ENCODE results near the gene SH3TC2.

The SH3TC2 gene

GRCh38 chr5:148991566-148991965, 71.3 kb downstream of the SH3TC2 start:
- Mint-ChIP-seq H3K9me3 (no peaks in the 10 kb centered on the region), H3K36me3 (no peaks in the 10 kb centered on the region), H3K4me3 (no peak overlapping the region), H3K4me1 (no peaks in the 10 kb centered on the region), H3K27ac (no peak overlapping the region), H3K27me3 (peaks cover 13 to 23% of the 10 kb centered on the region in 2 donors)
- ATAC-seq (replicated peaks): no peak
- no peak for DNase-seq

- no peaks in the 10 kb centered on the region for H3K4me1 Mint-ChIP-seq
- H3K9me3 Mint-ChIP-seq: no peaks in the 10 kb centered on the region
- H3K27ac Mint-ChIP-seq: no peak overlapping the region
- H3K27me3 Mint-ChIP-seq: peaks cover 13 to 19% of the 10 kb centered on the region in 2 donors
- no peak for DNase-seq
- ATAC-seq (replicated peaks): no peak
- H3K4me3 Mint-ChIP-seq: no peak overlapping the region
- no peaks in the 10 kb centered on the region for H3K36me3 Mint-ChIP-seq
Observed at GRCh38 chr5:148990817-148991216, 72.0 kb downstream of the SH3TC2 start.

- H3K36me3 Mint-ChIP-seq: no peaks in the 10 kb centered on the region
- H3K27ac Mint-ChIP-seq: no peak overlapping the region
- no peak for ATAC-seq (replicated peaks)
- H3K27me3 Mint-ChIP-seq: peaks cover 13 to 25% of the 10 kb centered on the region in 2 donors
- no peak overlapping the region for H3K4me3 Mint-ChIP-seq
- DNase-seq: no peak
- H3K4me1 Mint-ChIP-seq: no peaks in the 10 kb centered on the region
- H3K9me3 Mint-ChIP-seq: peaks cover 0 to 2% of the 10 kb centered on the region in 2 donors
Observed at GRCh38 chr5:148989567-148989966, 73.3 kb downstream of the SH3TC2 start.

GRCh38 chr5:148988328-148988727, 74.5 kb downstream of the SH3TC2 start:
- peaks cover 0 to 2% of the 10 kb centered on the region in 2 donors for H3K9me3 Mint-ChIP-seq
- H3K27ac Mint-ChIP-seq: no peak overlapping the region
- peaks cover 13 to 25% of the 10 kb centered on the region in 2 donors for H3K27me3 Mint-ChIP-seq
- H3K36me3 Mint-ChIP-seq: no peaks in the 10 kb centered on the region
- ATAC-seq (replicated peaks): no peak
- no peak for DNase-seq
- H3K4me3 Mint-ChIP-seq: no peak overlapping the region
- no peaks in the 10 kb centered on the region for H3K4me1 Mint-ChIP-seq

- peaks cover 0 to 2% of the 10 kb centered on the region in 2 donors for H3K9me3 Mint-ChIP-seq
- no peak for DNase-seq
- H3K36me3 Mint-ChIP-seq: no peaks in the 10 kb centered on the region
- H3K27me3 Mint-ChIP-seq: peaks cover 8 to 20% of the 10 kb centered on the region in 2 donors
- H3K27ac Mint-ChIP-seq: no peak overlapping the region
- no peak overlapping the region for H3K4me3 Mint-ChIP-seq
- ATAC-seq (replicated peaks): no peak
- H3K4me1 Mint-ChIP-seq: no peaks in the 10 kb centered on the region
Observed at GRCh38 chr5:148986636-148987035, 76.2 kb downstream of the SH3TC2 start.

- DNase-seq (no peak), ATAC-seq (replicated peaks) (no peak)
- Mint-ChIP-seq H3K36me3 (no peaks in the 10 kb centered on the region), H3K27ac (no peak overlapping the region), H3K9me3 (peaks cover 0 to 2% of the 10 kb centered on the region in 2 donors), H3K27me3 (peaks cover 9 to 14% of the 10 kb centered on the region in 2 donors), H3K4me1 (no peaks in the 10 kb centered on the region), H3K4me3 (no peak overlapping the region)
Observed at GRCh38 chr5:148984345-148984744, 78.5 kb downstream of the SH3TC2 start.

- Mint-ChIP-seq H3K36me3 (no peaks in the 10 kb centered on the region), H3K4me1 (no peaks in the 10 kb centered on the region), H3K27me3 (peaks cover 10 to 15% of the 10 kb centered on the region in 2 donors), H3K27ac (no peak overlapping the region), H3K4me3 (no peak overlapping the region), H3K9me3 (peaks cover 0 to 2% of the 10 kb centered on the region in 2 donors)
- DNase-seq (no peak), ATAC-seq (replicated peaks) (no peak)
Observed at GRCh38 chr5:148981353-148981752, 81.5 kb downstream of the SH3TC2 start.

GRCh38 chr5:148980731-148981130, 82.1 kb downstream of the SH3TC2 start:
- DNase-seq (no peak), ATAC-seq (replicated peaks) (no peak)
- H3K4me1 Mint-ChIP-seq: no peaks in the 10 kb centered on the region
- peaks cover 0 to 2% of the 10 kb centered on the region in 2 donors for H3K9me3 Mint-ChIP-seq
- no peaks in the 10 kb centered on the region for H3K36me3 Mint-ChIP-seq
- peaks cover 10 to 15% of the 10 kb centered on the region in 2 donors for H3K27me3 Mint-ChIP-seq
- no peak overlapping the region for H3K27ac Mint-ChIP-seq
- H3K4me3 Mint-ChIP-seq: no peak overlapping the region

- no peaks in the 10 kb centered on the region for H3K4me1 Mint-ChIP-seq
- no peaks in the 10 kb centered on the region for H3K36me3 Mint-ChIP-seq
- no peaks in the 10 kb centered on the region for H3K9me3 Mint-ChIP-seq
- DNase-seq: no peak
- H3K4me3 Mint-ChIP-seq: no peak overlapping the region
- peaks cover 10 to 13% of the 10 kb centered on the region in 2 donors for H3K27me3 Mint-ChIP-seq
- no peak for ATAC-seq (replicated peaks)
- H3K27ac Mint-ChIP-seq: no peak overlapping the region
Observed at GRCh38 chr5:148979083-148979723, 83.7 kb downstream of the SH3TC2 start.

GRCh38 chr5:148978370-148979082, 84.3 kb downstream of the SH3TC2 start:
- Mint-ChIP-seq H3K36me3 (no peaks in the 10 kb centered on the region), H3K27ac (no peak overlapping the region), H3K4me3 (no peak overlapping the region), H3K9me3 (no peaks in the 10 kb centered on the region), H3K27me3 (peaks cover 16 to 19% of the 10 kb centered on the region in 2 donors), H3K4me1 (no peaks in the 10 kb centered on the region)
- DNase-seq (no peak), ATAC-seq (replicated peaks) (no peak)

GRCh38 chr5:148976569-148977381, 86.1 kb downstream of the SH3TC2 start:
- H3K4me1 Mint-ChIP-seq: no peaks in the 10 kb centered on the region
- ATAC-seq (replicated peaks): no peak
- H3K27ac Mint-ChIP-seq: no peak overlapping the region
- no peaks in the 10 kb centered on the region for H3K9me3 Mint-ChIP-seq
- peaks cover 23 to 30% of the 10 kb centered on the region in 2 donors for H3K27me3 Mint-ChIP-seq
- no peak overlapping the region for H3K4me3 Mint-ChIP-seq
- no peak for DNase-seq
- H3K36me3 Mint-ChIP-seq: no peaks in the 10 kb centered on the region

- H3K4me3 Mint-ChIP-seq: no peak overlapping the region
- H3K27ac Mint-ChIP-seq: no peak overlapping the region
- ATAC-seq (replicated peaks): no peak
- no peaks in the 10 kb centered on the region for H3K9me3 Mint-ChIP-seq
- peaks cover 18 to 30% of the 10 kb centered on the region in 2 donors for H3K27me3 Mint-ChIP-seq
- H3K36me3 Mint-ChIP-seq: no peaks in the 10 kb centered on the region
- no peak for DNase-seq
- H3K4me1 Mint-ChIP-seq: no peaks in the 10 kb centered on the region
Observed at GRCh38 chr5:148974642-148975327, 88.1 kb downstream of the SH3TC2 start.

- no peaks in the 10 kb centered on the region for H3K36me3 Mint-ChIP-seq
- H3K4me3 Mint-ChIP-seq: no peak overlapping the region
- no peaks in the 10 kb centered on the region for H3K4me1 Mint-ChIP-seq
- no peaks in the 10 kb centered on the region for H3K9me3 Mint-ChIP-seq
- no peak for DNase-seq
- H3K27ac Mint-ChIP-seq: no peak overlapping the region
- H3K27me3 Mint-ChIP-seq: peaks cover 13 to 24% of the 10 kb centered on the region in 2 donors
- ATAC-seq (replicated peaks): no peak
Observed at GRCh38 chr5:148973455-148973854, 89.4 kb downstream of the SH3TC2 start.

- H3K4me1 Mint-ChIP-seq: no peaks in the 10 kb centered on the region
- no peak overlapping the region for H3K27ac Mint-ChIP-seq
- no peak for ATAC-seq (replicated peaks)
- H3K27me3 Mint-ChIP-seq: peaks cover 13 to 20% of the 10 kb centered on the region in 2 donors
- no peaks in the 10 kb centered on the region for H3K36me3 Mint-ChIP-seq
- no peak for DNase-seq
- no peaks in the 10 kb centered on the region for H3K9me3 Mint-ChIP-seq
- no peak overlapping the region for H3K4me3 Mint-ChIP-seq
Observed at GRCh38 chr5:148972974-148973374, 89.9 kb downstream of the SH3TC2 start.

Measured in stimulated activated naive B cell treated with anti-CD40 and anti-IgM and Interleukin-4, amounts not matched to agents 10 μg/mL and 1 μg/mL and 100 μg/mL, for 72 hours (primary cell).